Measurements from ENCODE around the gene SHANK1.

The SHANK1 gene

DNA sequence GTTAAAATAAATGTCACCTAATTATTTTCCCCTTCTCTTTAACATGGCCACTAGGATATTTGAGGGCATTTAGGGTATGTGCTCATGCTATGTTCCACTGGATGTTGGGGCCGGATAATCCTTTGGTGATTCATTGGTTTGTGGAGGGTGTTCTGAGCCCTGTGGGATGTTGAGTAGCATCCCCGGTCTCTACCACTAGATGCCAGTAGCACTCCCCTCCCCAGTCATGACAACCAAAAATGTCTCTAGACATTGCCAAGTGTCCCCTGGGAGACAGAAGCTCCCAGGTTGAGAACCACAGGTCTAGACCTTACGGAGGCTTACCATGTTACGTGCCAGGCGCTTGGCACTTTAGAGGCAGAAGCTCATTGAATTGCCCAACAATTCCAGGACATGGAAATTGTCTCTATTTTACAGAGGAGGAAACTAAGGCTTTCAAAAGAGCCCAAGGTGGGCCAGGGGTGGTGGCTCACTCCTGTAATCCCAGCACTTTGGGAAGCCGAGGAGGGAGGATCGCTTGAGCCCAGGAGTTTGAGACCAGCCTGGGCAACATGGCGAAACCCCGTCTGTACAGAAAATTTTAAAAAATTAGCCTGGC lies 14.1 kb downstream of the SHANK1 start:
- Histone ChIP-seq H4K20me1 (ENCODE audit: insufficient read depth, low read length, poor library complexity, severe bottlenecking) (no peaks in the 10 kb centered on the region), H3K9me2 (replicated peaks; ENCODE audit: low read depth, low read length) (no peaks in the 10 kb centered on the region), H3K9ac (ENCODE audit: low read depth, low read length, poor library complexity, severe bottlenecking) (no peak overlapping the region), H3K79me2 (ENCODE audit: insufficient read depth, low read length) (no peaks in the 10 kb centered on the region), H3K4me3 (ENCODE audit: low read length, poor library complexity, severe bottlenecking) (no peak overlapping the region), H3K4me1 (ENCODE audit: insufficient read depth, low read length, poor library complexity, severe bottlenecking) (no peaks in the 10 kb centered on the region), H3K4me2 (ENCODE audit: low read depth, low read length, poor library complexity, severe bottlenecking) (no peak overlapping the region), H3K36me3 (ENCODE audit: insufficient read depth, low read length) (no peaks in the 10 kb centered on the region), H2AFZ (ENCODE audit: low read length) (no peak overlapping the region), H3F3A (ENCODE audit: low read depth) (no peaks in the 10 kb centered on the region), H3K27me3 (ENCODE audit: insufficient read depth, low read length, poor library complexity, severe bottlenecking) (no peaks in the 10 kb centered on the region), H3K9me3 (ENCODE audit: insufficient read depth, low read depth, low read length) (no peaks in the 10 kb centered on the region)
- TF ChIP-seq, protein P1, sequence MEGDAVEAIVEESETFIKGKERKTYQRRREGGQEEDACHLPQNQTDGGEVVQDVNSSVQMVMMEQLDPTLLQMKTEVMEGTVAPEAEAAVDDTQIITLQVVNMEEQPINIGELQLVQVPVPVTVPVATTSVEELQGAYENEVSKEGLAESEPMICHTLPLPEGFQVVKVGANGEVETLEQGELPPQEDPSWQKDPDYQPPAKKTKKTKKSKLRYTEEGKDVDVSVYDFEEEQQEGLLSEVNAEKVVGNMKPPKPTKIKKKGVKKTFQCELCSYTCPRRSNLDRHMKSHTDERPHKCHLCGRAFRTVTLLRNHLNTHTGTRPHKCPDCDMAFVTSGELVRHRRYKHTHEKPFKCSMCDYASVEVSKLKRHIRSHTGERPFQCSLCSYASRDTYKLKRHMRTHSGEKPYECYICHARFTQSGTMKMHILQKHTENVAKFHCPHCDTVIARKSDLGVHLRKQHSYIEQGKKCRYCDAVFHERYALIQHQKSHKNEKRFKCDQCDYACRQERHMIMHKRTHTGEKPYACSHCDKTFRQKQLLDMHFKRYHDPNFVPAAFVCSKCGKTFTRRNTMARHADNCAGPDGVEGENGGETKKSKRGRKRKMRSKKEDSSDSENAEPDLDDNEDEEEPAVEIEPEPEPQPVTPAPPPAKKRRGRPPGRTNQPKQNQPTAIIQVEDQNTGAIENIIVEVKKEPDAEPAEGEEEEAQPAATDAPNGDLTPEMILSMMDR (conservative IDR thresholded peaks at IDR 0.05; ENCODE audit: low read length), result peak; percentile 81
- TF ChIP-seq EZH2phosphoT487 (IDR thresholded peaks at IDR 0.05; ENCODE audit: borderline replicate concordance), result no peak

DNA sequence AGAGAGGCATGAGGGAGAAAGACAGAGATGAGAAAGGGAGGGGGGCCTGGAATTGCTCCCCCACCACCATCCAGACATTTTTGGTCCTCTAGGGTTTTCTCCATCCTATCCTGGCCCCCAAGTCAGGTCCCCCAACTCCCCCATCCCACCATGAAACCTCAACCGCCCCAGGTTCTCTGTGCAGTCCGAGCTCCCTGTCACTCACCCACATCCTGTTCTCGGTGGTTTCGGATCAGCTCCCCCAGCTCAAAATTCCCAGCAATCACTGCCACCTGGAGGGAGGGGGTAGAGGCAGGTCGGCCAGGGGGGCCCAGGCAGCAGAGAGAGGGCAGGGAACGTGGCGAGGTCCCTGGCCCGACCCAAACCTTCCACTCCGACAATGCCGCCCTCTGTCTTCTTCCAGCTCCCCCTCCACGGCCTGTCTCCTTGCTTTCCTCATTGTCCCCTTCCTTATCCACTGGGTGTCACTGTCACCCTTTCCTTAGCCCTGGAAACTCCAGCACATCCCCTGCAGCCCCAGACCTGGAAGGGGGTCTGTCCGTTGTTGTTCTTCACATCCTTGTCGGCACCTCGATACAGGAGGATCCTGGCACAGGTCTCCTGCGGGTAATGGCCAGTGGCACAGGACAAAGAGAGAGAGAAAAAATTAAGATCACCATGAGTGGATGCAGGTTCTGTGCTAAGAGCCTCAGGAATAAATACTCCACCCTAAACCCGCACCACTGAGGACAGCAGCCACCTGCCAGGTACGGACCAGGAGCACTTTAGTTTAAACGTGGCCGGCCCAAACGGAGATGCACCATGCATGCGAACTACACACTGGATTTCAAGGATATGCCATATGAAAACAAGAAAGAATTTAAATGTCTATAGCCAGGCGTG lies 15.4 kb downstream of the SHANK1 start:
- H3K4me1 ChIP-seq (ENCODE audit: insufficient read depth, low read length, poor library complexity, severe bottlenecking), result no peaks in the 10 kb centered on the region
- no peak overlapping the region for H2AFZ ChIP-seq (ENCODE audit: low read length)
- no peak overlapping the region for H3K4me3 ChIP-seq (ENCODE audit: low read length, poor library complexity, severe bottlenecking)
- H3K27me3 ChIP-seq (ENCODE audit: insufficient read depth, low read length, poor library complexity, severe bottlenecking), result no peaks in the 10 kb centered on the region
- H3K36me3 ChIP-seq (ENCODE audit: insufficient read depth, low read length), result no peaks in the 10 kb centered on the region
- H3K9me3 ChIP-seq (ENCODE audit: insufficient read depth, low read depth, low read length), result no peaks in the 10 kb centered on the region
- no peak overlapping the region for H3K4me2 ChIP-seq (ENCODE audit: low read depth, low read length, poor library complexity, severe bottlenecking)
- TF ChIP-seq, protein P1 (conservative IDR thresholded peaks at IDR 0.05; ENCODE audit: low read length), result no peak; the same call in 1 of the 2 replicates
- H3K9ac ChIP-seq (ENCODE audit: low read depth, low read length, poor library complexity, severe bottlenecking), result no peak overlapping the region
- H3F3A ChIP-seq (ENCODE audit: low read depth), result no peaks in the 10 kb centered on the region
- no peaks in the 10 kb centered on the region for H4K20me1 ChIP-seq (ENCODE audit: insufficient read depth, low read length, poor library complexity, severe bottlenecking)
- H3K9me2 ChIP-seq (replicated peaks; ENCODE audit: low read depth, low read length), result no peaks in the 10 kb centered on the region
- no peaks in the 10 kb centered on the region for H3K79me2 ChIP-seq (ENCODE audit: insufficient read depth, low read length)

DNA sequence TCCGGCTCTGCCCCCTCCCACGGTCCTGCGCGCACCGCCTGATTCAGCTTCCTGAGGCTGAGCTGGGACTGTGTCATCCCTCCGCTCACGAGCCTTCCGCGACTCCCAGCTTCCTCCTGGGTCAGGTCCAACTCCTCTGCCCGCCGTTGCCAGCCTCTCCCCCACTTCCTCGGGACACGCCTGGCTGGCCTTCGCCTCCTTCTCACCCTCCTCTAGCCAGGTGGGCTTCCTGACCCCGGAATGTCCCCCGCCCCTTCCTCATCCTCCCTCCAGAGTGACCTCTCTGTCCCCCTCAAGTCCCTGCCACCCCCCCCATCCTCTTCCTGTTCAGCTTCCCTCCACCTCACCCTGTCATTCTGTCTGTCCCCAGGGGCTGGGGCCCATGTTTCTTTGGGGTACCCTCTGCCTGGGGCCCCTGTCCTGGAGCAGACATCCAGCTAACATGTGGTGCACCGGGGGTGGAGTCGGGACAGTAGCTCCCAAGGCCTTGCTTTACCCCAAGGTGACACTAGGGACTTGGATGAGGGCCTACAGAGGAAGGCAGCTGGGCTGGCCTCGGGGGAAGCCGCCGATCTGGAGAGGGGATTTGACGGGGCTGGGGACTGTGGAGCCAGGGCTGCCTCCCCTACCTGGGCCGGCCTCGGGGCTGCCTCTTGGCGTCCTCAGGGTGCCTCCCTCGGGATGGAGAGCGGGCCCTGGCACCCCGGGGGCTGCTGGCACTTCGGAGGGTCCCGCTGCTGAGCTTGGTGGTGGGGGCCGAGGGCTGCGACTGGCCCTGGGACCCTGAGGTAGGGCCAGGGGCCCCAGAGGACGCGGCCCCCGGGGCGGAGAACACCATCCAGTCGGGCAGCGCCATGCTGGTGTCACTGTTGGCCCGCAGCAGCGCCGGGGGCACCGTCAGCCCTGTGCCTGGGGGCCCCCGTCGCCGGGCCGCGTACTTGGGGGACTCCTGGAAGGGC lies 16.5 kb downstream of the SHANK1 start:
- H3K4me2 ChIP-seq (ENCODE audit: low read depth, low read length, poor library complexity, severe bottlenecking), result no peak overlapping the region
- H3K27me3 ChIP-seq (ENCODE audit: insufficient read depth, low read length, poor library complexity, severe bottlenecking), result no peaks in the 10 kb centered on the region
- no peaks in the 10 kb centered on the region for H3K79me2 ChIP-seq (ENCODE audit: insufficient read depth, low read length)
- no peaks in the 10 kb centered on the region for H3K9me3 ChIP-seq (ENCODE audit: insufficient read depth, low read depth, low read length)
- no peaks in the 10 kb centered on the region for H4K20me1 ChIP-seq (ENCODE audit: insufficient read depth, low read length, poor library complexity, severe bottlenecking)
- H3K9ac ChIP-seq (ENCODE audit: low read depth, low read length, poor library complexity, severe bottlenecking), result no peak overlapping the region
- TF ChIP-seq, protein P1 (conservative IDR thresholded peaks at IDR 0.05; ENCODE audit: low read length), result no peak
- no peak for TF ChIP-seq EZH2phosphoT487 (IDR thresholded peaks at IDR 0.05; ENCODE audit: borderline replicate concordance)
- no peak overlapping the region for H3K4me3 ChIP-seq (ENCODE audit: low read length, poor library complexity, severe bottlenecking)
- H3F3A ChIP-seq (ENCODE audit: low read depth), result no peaks in the 10 kb centered on the region
- no peaks in the 10 kb centered on the region for H3K4me1 ChIP-seq (ENCODE audit: insufficient read depth, low read length, poor library complexity, severe bottlenecking)
- H3K9me2 ChIP-seq (replicated peaks; ENCODE audit: low read depth, low read length), result no peaks in the 10 kb centered on the region
- H2AFZ ChIP-seq (ENCODE audit: low read length), result no peak overlapping the region
- H3K36me3 ChIP-seq (ENCODE audit: insufficient read depth, low read length), result no peaks in the 10 kb centered on the region
